ENCODE measurements around the gene DNMT3A.

The DNMT3A gene

DNA sequence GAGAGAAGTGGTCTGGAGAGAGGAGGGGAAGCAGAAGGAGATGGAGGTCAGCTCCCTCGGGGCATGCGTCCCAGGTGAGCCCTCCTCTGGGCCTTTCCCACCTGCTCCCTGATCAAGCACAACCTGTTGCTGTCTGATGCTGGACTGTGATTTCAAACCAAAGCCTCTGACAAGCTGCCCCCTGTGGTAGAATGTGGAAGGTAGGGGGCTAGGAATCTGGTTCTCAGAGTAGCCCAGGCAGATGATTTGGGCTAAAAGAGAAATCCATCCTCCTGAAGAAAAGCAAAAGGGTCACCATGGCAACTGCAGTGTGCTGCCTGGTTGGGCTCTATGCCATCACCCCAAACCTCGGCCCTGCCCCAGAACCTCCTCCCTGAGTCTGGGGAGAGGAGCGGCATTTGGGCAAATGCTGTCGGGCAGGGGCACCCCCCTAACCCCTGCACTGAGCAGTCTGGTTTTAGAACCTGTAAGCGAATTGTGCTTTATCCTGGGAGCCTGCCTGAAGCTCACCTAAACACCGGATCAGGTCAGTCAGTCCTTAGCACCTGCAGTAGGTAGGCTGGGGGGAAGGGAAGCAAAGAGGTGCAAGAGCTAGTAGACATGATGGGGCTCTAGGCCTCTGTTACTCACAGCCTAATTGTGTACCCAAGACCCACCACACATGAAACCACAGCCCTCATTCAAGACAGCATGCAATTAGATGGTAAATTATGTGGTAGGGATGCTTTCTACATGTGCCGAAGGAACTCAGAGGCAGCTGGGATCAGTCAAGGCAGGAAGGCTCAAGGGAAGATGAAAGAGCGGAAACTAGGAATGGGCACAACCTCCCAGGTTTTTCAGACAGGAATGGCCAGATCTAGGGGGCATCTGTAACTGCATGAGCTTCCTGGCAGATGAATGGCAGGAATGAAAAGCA lies 83.5 kb downstream of the DNMT3A start:
- DNase-seq (ENCODE audit: low read depth, low spot score) = no peak
- Histone ChIP-seq H3K27ac (no peak overlapping the region), H3K36me3 (ENCODE audit: insufficient read depth, low read length) (peaks cover 4% of the 10 kb centered on the region; the same call in 1 of the 2 replicates), H3K4me3 (no peak overlapping the region), H3K9me3 (ENCODE audit: low read depth, low read length) (no peaks in the 10 kb centered on the region), H3K9ac (ENCODE audit: insufficient read length) (no peak overlapping the region)
- TF ChIP-seq POLR2AphosphoS5 (IDR thresholded peaks at IDR 0.05; ENCODE audit: borderline replicate concordance, low read depth, low read length) (no peak), FOXP2 (optimal IDR thresholded peaks at IDR 0.05; ENCODE audit: control extremely low read depth, extremely low read length, insufficient read depth) (no peak), EZH2 (IDR thresholded peaks at IDR 0.05) (no peak)

DNA sequence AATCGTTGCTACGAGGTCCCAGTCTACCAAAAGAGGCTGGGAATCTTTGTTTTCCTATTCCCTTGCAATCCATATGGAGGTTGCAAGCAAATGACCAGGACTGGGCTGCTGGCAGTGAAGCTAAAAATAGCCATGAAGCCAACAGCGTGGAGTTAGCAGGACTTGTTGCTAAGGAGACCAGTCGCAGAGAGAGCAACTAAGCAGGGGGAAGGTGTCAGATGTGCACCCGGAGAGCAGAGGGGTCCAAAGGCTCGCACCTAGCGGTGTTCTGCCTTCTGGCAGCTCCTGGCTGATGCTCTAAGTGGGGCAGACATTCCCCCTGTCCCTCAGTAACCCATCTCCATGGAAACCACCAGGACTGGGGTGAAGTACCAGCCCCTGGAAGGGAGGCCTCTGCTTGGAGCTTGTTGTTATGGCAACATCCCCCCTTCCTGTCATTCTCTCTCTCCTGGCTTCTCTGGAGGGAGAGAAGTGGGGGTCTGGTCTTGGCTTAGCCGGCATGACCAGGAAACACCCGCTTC lies 84.6 kb downstream of the DNMT3A start:
- Histone ChIP-seq H3K36me3 (ENCODE audit: insufficient read depth, low read length) (peaks cover 4% of the 10 kb centered on the region; the same call in 1 of the 2 replicates), H3K9me3 (ENCODE audit: low read depth, low read length) (no peaks in the 10 kb centered on the region), H3K9ac (ENCODE audit: insufficient read length) (no peak overlapping the region), H3K4me3 (no peak overlapping the region), H3K27ac (no peak overlapping the region)
- DNase-seq (ENCODE audit: low read depth, low spot score) = no peak
- TF ChIP-seq POLR2AphosphoS5 (IDR thresholded peaks at IDR 0.05; ENCODE audit: borderline replicate concordance, low read depth, low read length) (no peak), EZH2 (IDR thresholded peaks at IDR 0.05) (no peak), FOXP2 (optimal IDR thresholded peaks at IDR 0.05; ENCODE audit: control extremely low read depth, extremely low read length, insufficient read depth) (no peak)

DNA sequence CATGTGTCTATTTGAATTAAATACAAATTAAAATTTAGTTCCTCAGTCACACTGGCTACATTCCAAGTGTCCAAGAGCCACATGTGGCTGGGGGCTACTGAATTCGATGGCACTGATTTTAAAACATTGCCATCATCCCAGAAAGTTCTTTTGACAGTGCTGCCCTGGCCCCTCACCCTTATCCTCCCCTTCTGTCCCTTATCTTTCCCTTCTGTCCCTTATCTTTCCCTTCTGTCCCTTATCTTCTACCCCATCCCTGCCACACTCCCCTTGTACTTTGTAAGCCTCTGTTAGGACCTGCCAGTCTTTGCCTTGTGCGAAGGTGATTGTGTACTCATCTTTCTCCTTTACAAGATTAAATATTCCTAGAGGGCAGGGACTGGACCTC lies 85.2 kb downstream of the DNMT3A start:
- Histone ChIP-seq H3K9ac (ENCODE audit: insufficient read length) (no peak overlapping the region), H3K4me3 (no peak overlapping the region), H3K27ac (no peak overlapping the region), H3K36me3 (ENCODE audit: insufficient read depth, low read length) (peaks cover 4% of the 10 kb centered on the region; the same call in 1 of the 2 replicates), H3K9me3 (ENCODE audit: low read depth, low read length) (no peaks in the 10 kb centered on the region)
- no peak for TF ChIP-seq POLR2AphosphoS5 (IDR thresholded peaks at IDR 0.05; ENCODE audit: borderline replicate concordance, low read depth, low read length)
- TF ChIP-seq FOXP2 (optimal IDR thresholded peaks at IDR 0.05; ENCODE audit: control extremely low read depth, extremely low read length, insufficient read depth) = no peak
- TF ChIP-seq EZH2 (IDR thresholded peaks at IDR 0.05) = no peak
- no peak for DNase-seq (ENCODE audit: low read depth, low spot score)

DNA sequence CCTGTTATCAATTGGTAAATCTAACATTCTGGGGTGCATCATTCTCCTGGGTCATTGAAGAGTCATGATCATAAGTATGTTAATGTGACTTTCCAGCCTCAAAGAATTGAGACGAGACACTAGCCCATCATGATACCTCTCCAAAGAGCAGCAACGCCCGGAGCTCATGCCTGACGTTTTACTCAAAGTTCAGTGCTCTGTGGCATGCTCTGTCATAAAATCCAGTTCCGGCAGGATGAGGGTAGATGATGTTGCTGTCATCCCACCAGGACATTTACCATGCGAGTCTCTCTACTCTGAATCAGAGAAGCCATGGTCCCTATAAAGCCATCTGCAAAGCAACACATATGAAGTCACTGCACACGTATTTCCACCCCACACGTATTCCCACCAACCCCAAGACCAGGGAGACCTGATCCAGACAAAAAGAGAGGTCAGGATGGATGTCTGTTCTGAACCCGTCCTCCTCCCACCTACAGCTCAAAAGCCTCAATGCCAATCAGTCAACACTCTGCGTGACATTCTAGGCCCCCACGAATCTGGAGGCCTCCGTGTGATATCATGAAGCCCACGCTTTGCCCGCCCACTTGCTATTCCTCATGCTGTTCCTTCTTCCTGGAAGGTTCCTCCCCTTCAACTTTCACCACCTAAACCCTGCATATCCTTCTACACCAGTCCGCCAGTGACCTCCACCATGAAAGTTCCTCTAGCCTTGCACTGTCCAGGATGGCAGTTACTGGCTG lies 85.8 kb downstream of the DNMT3A start:
- Histone ChIP-seq H3K4me3 (no peak overlapping the region), H3K36me3 (ENCODE audit: insufficient read depth, low read length) (peaks cover 4% of the 10 kb centered on the region; the same call in 1 of the 2 replicates), H3K27ac (no peak overlapping the region), H3K9ac (ENCODE audit: insufficient read length) (no peak overlapping the region), H3K9me3 (ENCODE audit: low read depth, low read length) (no peaks in the 10 kb centered on the region)
- TF ChIP-seq POLR2AphosphoS5 (IDR thresholded peaks at IDR 0.05; ENCODE audit: borderline replicate concordance, low read depth, low read length) (no peak), FOXP2 (optimal IDR thresholded peaks at IDR 0.05; ENCODE audit: control extremely low read depth, extremely low read length, insufficient read depth) (no peak), EZH2 (IDR thresholded peaks at IDR 0.05) (no peak)
- DNase-seq (ENCODE audit: low read depth, low spot score) = no peak

DNA sequence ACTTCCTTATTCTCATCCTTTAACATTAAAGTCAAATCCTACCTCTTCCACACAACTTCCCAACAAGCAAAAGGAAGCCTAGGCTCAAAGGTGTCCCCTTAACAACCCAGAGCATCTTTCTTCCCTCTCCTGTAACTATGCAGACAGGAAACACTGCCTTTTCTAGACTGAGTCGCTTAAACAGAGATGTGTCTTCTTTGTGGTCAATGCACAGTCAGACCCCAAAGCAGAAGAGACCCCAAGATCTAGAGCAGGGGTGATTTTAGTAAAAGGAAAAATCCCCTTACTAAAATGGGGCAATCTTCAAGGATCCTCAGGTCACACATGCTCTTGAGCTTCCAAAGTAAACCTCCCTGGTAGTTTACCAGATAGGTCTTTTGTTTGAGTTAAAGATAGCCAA lies 86.8 kb downstream of the DNMT3A start:
- Histone ChIP-seq H3K9me3 (ENCODE audit: low read depth, low read length) (no peaks in the 10 kb centered on the region), H3K9ac (ENCODE audit: insufficient read length) (no peak overlapping the region), H3K27ac (no peak overlapping the region), H3K4me3 (no peak overlapping the region), H3K36me3 (ENCODE audit: insufficient read depth, low read length) (peaks cover 7% of the 10 kb centered on the region)
- TF ChIP-seq FOXP2 (optimal IDR thresholded peaks at IDR 0.05; ENCODE audit: control extremely low read depth, extremely low read length, insufficient read depth) (no peak), EZH2 (IDR thresholded peaks at IDR 0.05) (no peak), POLR2AphosphoS5 (IDR thresholded peaks at IDR 0.05; ENCODE audit: borderline replicate concordance, low read depth, low read length) (no peak)
- DNase-seq (ENCODE audit: low read depth, low spot score) = no peak

DNA sequence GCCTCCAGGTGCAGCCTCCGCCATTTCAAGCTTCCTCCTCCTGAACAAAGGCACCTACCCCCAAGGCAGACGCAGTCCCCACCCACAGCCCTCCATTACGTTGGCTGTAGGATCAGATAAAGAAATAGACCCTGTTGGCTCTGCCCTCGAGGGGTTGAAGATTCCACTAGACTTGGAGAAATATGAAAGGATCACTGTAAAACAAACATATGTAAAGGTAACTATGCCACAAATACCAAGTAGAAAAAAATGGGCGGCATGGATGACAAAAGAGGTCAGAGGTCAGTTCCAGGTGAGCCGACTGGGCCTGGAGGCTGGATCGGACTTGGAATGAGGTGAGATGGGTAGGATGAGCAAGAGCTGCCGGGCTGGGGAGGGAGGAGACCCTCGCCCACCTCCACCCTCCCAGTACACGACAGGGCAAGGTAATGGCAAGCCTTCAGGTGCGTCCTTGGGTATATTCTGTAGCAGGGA lies 88.5 kb downstream of the DNMT3A start:
- no peak for DNase-seq (ENCODE audit: low read depth, low spot score)
- H3K27ac ChIP-seq = peak overlapping the region; percentile 93
- peaks cover 16% of the 10 kb centered on the region for H3K36me3 ChIP-seq (ENCODE audit: insufficient read depth, low read length)
- H3K9me3 ChIP-seq (ENCODE audit: low read depth, low read length) = no peaks in the 10 kb centered on the region
- peak overlapping the region; percentile 72 for H3K9ac ChIP-seq (ENCODE audit: insufficient read length)
- H3K4me3 ChIP-seq = peak overlapping the region; percentile 73; the same call in 1 of the 2 replicates
- TF ChIP-seq EZH2 (IDR thresholded peaks at IDR 0.05) (no peak), FOXP2 (optimal IDR thresholded peaks at IDR 0.05; ENCODE audit: control extremely low read depth, extremely low read length, insufficient read depth) (no peak), POLR2AphosphoS5 (IDR thresholded peaks at IDR 0.05; ENCODE audit: borderline replicate concordance, low read depth, low read length) (no peak)

DNA sequence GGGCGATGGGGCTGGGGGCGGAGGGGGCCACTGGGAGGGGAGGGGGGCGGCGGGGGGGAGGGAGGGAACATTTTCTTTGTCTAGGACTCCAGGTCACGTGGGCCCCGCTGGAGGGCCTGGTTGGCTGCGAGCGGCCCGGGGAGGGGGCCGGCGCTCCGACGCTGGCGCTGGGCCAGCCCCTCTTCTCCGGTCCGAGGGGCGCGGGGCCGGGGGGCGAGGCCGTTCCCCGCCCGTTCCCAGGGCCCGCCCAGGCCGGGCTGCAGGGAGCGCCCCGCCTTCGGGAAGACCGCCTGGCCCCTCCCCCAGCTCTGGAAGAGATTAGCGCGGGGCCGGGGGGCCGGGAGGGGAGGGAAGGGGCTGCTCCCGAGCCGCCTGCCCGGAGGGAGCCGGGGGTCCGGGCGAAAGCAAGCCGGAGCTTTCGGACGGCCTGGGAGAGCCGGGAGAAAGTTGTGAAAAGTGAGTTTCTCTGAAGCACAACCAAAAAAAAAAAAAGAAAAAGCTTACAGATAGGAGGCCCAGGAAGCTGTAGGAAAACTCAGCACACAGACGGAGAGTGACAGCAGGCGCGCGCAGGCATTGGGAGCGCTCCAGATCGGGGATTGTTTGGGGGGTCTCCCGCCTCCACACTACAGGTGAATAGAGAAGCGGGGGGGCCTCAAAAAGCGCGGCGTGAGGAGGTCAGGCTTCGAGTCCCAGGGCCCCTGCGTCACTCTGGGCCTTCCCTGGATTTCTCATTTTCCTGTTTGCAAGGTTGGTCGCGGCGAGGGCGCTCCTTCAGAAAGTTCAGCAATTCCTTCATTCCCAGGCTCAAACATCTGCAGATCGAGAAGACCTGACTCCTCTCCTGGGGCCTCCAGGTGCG lies 89.2 kb downstream of the DNMT3A start:
- TF ChIP-seq POLR2AphosphoS5 (IDR thresholded peaks at IDR 0.05; ENCODE audit: borderline replicate concordance, low read depth, low read length) (no peak), FOXP2 (optimal IDR thresholded peaks at IDR 0.05; ENCODE audit: control extremely low read depth, extremely low read length, insufficient read depth) (no peak), EZH2 (IDR thresholded peaks at IDR 0.05) (no peak)
- H3K27ac ChIP-seq = peak overlapping the region; percentile 93
- DNase-seq (ENCODE audit: low read depth, low spot score) = no peak
- H3K4me3 ChIP-seq = peak overlapping the region; percentile 98
- peaks cover 23% of the 10 kb centered on the region for H3K36me3 ChIP-seq (ENCODE audit: insufficient read depth, low read length)
- peak overlapping the region; percentile 93 for H3K9ac ChIP-seq (ENCODE audit: insufficient read length)
- no peaks in the 10 kb centered on the region for H3K9me3 ChIP-seq (ENCODE audit: low read depth, low read length)
